GM23338 (cell line): ENCODE results near the gene WDR54. TPM values are rescaled to one million over a fixed set of nuclear protein-coding genes. Genes with fewer than 3 reads are reported as not detected.

Source experiments
- ATAC-seq: fragments of 200-7000 bp; cut with Tn5 transposase; 3 replicates; pipeline ENCODE4 v1.9.1; 2020
- DNase-seq: peaks from one replicate; pipeline ENCODE4 v3.0.0-alpha.2; 2015; ENCODE audit warnings: low spot score
- H2AFZ ChIP-seq: fragments of 200-600 bp; sonication (generic); 2 replicates; pipeline ENCODE4 v1.8.0; 2016; ENCODE audit warnings: antibody characterized with exemption, mild to moderate bottlenecking, moderate library complexity
- H3F3A ChIP-seq: fragments of 200-600 bp; sonication (generic); replicated peaks from 2 replicates; pipeline ENCODE4 v1.8.0; 2017; ENCODE audit warnings: antibody characterized with exemption, mixed run types, low read depth
- H3K27ac ChIP-seq: fragments of 200-600 bp; sonication (generic); 2 replicates; pipeline ENCODE4 v1.6.1; 2016; ENCODE audit warnings: low read depth
- H3K27me3 ChIP-seq: fragments of 200-600 bp; sonication (generic); 2 replicates; pipeline ENCODE4 v1.8.0; 2016; ENCODE audit warnings: mild to moderate bottlenecking, mixed run types, moderate library complexity; ENCODE audit not compliant: insufficient read depth
- H3K36me3 ChIP-seq: fragments of 200-600 bp; sonication (generic); 2 replicates; pipeline ENCODE4 v1.8.0; 2016; ENCODE audit warnings: mild to moderate bottlenecking; ENCODE audit not compliant: insufficient read depth
- H3K4me1 ChIP-seq: fragments of 200-600 bp; sonication (generic); 2 replicates; pipeline ENCODE4 v1.8.0; 2016; ENCODE audit warnings: mild to moderate bottlenecking, moderate library complexity; ENCODE audit not compliant: insufficient read depth
- H3K4me2 ChIP-seq: fragments of 200-600 bp; sonication (generic); 2 replicates; pipeline ENCODE4 v1.7.1; 2017; ENCODE audit warnings: mixed run types
- H3K4me3 ChIP-seq: fragments of 200-600 bp; sonication (generic); 2 replicates; pipeline ENCODE4 v1.6.1; 2016; ENCODE audit warnings: mixed run types
- H3K79me2 ChIP-seq: fragments of 200-600 bp; sonication (generic); replicated peaks from 2 replicates; pipeline ENCODE4 v1.8.0; 2017; ENCODE audit warnings: mild to moderate bottlenecking; ENCODE audit not compliant: insufficient read depth
- H3K9me2 ChIP-seq: fragments of 200-600 bp; sonication (generic); 2 replicates; pipeline ENCODE4 v1.8.0; 2017; ENCODE audit not compliant: insufficient read depth
- H4K20me1 ChIP-seq: fragments of 200-600 bp; sonication (generic); replicated peaks from 2 replicates; pipeline ENCODE4 v1.8.0; 2017; ENCODE audit warnings: mild to moderate bottlenecking; ENCODE audit not compliant: insufficient read depth
- H3K27ac Mint-ChIP-seq: 2 replicates; pipeline ENCODE4 v1.8.0; 2020; ENCODE audit warnings: inconsistent platforms, mild to moderate bottlenecking, moderate library complexity, mixed read lengths
- H3K27me3 Mint-ChIP-seq: 3 replicates; pipeline ENCODE4 v1.8.0; 2022; ENCODE audit warnings: low read depth, mild to moderate bottlenecking, moderate library complexity, mixed read lengths, inconsistent platforms; ENCODE audit not compliant: insufficient read depth, poor library complexity
- H3K36me3 Mint-ChIP-seq: 3 replicates; pipeline ENCODE4 v1.8.0; 2021; ENCODE audit warnings: low read depth, mild to moderate bottlenecking, inconsistent platforms, moderate library complexity, mixed read lengths
- H3K4me1 Mint-ChIP-seq: 3 replicates; pipeline ENCODE4 v1.8.0; 2020; ENCODE audit warnings: mild to moderate bottlenecking, inconsistent platforms, mixed read lengths
- H3K4me3 Mint-ChIP-seq: 3 replicates; pipeline ENCODE4 v1.8.0; 2021; ENCODE audit warnings: moderate library complexity, mild to moderate bottlenecking, inconsistent platforms, mixed read lengths
- H3K9me3 Mint-ChIP-seq: 3 replicates; pipeline ENCODE4 v1.8.0; 2020; ENCODE audit warnings: moderate library complexity, mild to moderate bottlenecking, inconsistent platforms, mixed read lengths
- CREB1 ChIP-seq: fragments of 250-450 bp; sonication (Bioruptor Pico); IDR thresholded peaks from 2 replicates; pipeline ENCODE4 v1.5.0; 2020; ENCODE audit warnings: low read depth, mild to moderate bottlenecking, moderate library complexity
- POLR2AphosphoS5 ChIP-seq: IDR thresholded peaks from 2 replicates; pipeline ENCODE4 v1.6.1; 2016; ENCODE audit warnings: antibody characterized with exemption, low read depth
- ZNF114 ChIP-seq: fragments of 250-450 bp; sonication (Bioruptor Pico); IDR thresholded peaks from 2 replicates; pipeline ENCODE4 v1.5.0; 2020; ENCODE audit warnings: mild to moderate bottlenecking, moderate library complexity
- polyA plus RNA-seq: library from polyadenylated mRNA; unstranded; fragments of >200 nt; fragmentation: Nextera tagmentation; extraction: Ambion mirVana; gene quantifications from 2 replicates; pipeline ENCODE4 v1.2.1, GENCODE V29; 2016
- total RNA-seq: library from RNA; depleted of rRNA; stranded (reverse); fragments of >200 nt; shearing (Covaris generic); gene quantifications from 2 replicates; pipeline ENCODE4 v1.2.3, GENCODE V29; 2014
- TF ChIP-seq, protein P1 (sequence below): IDR thresholded peaks from 2 replicates; pipeline ENCODE4 v1.6.1; 2016; ENCODE audit warnings: antibody characterized with exemption
- TF ChIP-seq, protein P2 (sequence below): IDR thresholded peaks from one replicate; pipeline ENCODE4 v1.6.1; 2018; ENCODE audit warnings: antibody characterized with exemption; ENCODE audit not compliant: unreplicated experiment
- TF ChIP-seq, protein P3 (sequence below), 2 experiments: fragments of 200-600 bp in 1 of 2; sonication (generic) in 1 of 2; conservative IDR thresholded peaks; 2 replicates each; pipeline versions ENCODE4 v1.5.1 to v1.6.1; 2016 to 2017; ENCODE audit warnings: antibody characterized with exemption in 2 of 2, low read depth in 2 of 2, mild to moderate bottlenecking in 2 of 2, moderate library complexity in 1 of 2

The WDR54 gene
- total and polyA plus RNA-seq, 2 experiments from 2014 or later: 41.3 to 42.6 TPM

DNA sequence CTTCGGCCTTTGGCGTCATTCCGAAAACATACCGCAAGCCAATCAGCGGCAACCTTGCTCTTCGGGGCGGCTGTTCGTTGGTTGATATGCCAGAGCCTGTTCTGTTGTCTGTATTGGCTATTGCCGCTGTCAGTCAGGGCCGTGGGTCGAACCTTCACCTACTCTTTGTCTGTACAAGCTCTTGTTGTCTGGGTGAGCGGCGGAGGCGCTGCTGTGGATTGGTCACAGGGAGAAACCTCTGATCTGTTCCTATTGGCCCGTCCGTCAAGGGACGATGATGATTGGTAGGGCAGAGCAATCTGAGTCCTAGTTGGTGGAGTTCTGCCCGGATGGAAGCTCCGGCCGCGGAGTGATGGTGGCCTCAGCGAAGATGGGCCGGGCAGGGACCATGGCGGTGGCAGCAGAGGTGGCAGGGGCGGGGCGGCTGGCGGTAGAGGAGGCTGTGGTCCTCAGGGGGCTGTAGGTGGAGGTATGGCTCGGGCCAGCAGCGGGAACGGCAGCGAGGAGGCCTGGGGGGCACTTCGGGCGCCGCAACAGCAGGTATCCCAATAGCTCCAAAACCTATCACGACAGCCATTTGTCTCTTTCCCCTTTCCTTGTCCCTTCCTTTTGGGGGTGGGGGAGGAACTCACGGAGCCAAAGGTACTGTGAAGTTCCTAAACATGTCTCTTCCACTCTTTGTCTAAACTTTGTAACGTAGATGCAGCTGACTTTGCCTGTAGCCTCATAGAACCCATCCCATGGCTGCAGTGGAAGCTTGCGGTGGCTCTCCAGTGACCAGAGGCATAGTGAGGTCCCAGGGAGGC, 36.8 kb downstream of the WDR54 start, which contains the start of gene WBP1:
Gene WBP1, plus strand, starts transcription at position 307 of the 806 bp plus-strand sequence. Its CDS starts 165 bp downstream, at position 472.
- Histone ChIP-seq H4K20me1 (peaks cover 4% of the 10 kb centered on the region; the same call in 1 of the 2 replicates), H2AFZ (peak within 1 kb of the TSS; percentile 89), H3K36me3 (no peaks in the 10 kb centered on the region; the same call in 1 of the 2 replicates), H3K9me2 (no peaks in the 10 kb centered on the region), H3K4me1 (peaks cover 17% of the 10 kb centered on the region), H3K4me3 (peak within 1 kb of the TSS; percentile 99), H3F3A (peaks cover 14% of the 10 kb centered on the region; the same call in 1 of the 2 replicates), H3K79me2 (peaks cover 8% of the 10 kb centered on the region), H3K27ac (peak within 1 kb of the TSS; percentile 98), H3K4me2 (peak within 1 kb of the TSS; percentile 97), H3K27me3 (no peaks in the 10 kb centered on the region)
- no peaks in the 10 kb centered on the region; the same call in 1 of the 3 replicates for H3K9me3 Mint-ChIP-seq
- ATAC-seq (peak; percentile 87), DNase-seq (peak; percentile 100)
- peaks cover 24% of the 10 kb centered on the region for H3K27me3 Mint-ChIP-seq
- H3K27ac Mint-ChIP-seq: peak within 1 kb of the TSS; percentile 97
- peaks cover 17% of the 10 kb centered on the region for H3K36me3 Mint-ChIP-seq
- H3K4me1 Mint-ChIP-seq: peaks cover 32% of the 10 kb centered on the region
- H3K4me3 Mint-ChIP-seq: peak within 1 kb of the TSS; percentile 94
- TF ChIP-seq POLR2AphosphoS5 (peak; percentile 56), CREB1 (CRISPR knock-in tag) (peak; percentile 88), ZNF114 (peak; percentile 50; the same call in 1 of the 2 replicates)
- TF ChIP-seq, protein P1, sequence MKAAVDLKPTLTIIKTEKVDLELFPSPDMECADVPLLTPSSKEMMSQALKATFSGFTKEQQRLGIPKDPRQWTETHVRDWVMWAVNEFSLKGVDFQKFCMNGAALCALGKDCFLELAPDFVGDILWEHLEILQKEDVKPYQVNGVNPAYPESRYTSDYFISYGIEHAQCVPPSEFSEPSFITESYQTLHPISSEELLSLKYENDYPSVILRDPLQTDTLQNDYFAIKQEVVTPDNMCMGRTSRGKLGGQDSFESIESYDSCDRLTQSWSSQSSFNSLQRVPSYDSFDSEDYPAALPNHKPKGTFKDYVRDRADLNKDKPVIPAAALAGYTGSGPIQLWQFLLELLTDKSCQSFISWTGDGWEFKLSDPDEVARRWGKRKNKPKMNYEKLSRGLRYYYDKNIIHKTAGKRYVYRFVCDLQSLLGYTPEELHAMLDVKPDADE: 0 out of 2 replicates have a peak, but pooled peaks have one; percentile 20
- TF ChIP-seq, protein P2, sequence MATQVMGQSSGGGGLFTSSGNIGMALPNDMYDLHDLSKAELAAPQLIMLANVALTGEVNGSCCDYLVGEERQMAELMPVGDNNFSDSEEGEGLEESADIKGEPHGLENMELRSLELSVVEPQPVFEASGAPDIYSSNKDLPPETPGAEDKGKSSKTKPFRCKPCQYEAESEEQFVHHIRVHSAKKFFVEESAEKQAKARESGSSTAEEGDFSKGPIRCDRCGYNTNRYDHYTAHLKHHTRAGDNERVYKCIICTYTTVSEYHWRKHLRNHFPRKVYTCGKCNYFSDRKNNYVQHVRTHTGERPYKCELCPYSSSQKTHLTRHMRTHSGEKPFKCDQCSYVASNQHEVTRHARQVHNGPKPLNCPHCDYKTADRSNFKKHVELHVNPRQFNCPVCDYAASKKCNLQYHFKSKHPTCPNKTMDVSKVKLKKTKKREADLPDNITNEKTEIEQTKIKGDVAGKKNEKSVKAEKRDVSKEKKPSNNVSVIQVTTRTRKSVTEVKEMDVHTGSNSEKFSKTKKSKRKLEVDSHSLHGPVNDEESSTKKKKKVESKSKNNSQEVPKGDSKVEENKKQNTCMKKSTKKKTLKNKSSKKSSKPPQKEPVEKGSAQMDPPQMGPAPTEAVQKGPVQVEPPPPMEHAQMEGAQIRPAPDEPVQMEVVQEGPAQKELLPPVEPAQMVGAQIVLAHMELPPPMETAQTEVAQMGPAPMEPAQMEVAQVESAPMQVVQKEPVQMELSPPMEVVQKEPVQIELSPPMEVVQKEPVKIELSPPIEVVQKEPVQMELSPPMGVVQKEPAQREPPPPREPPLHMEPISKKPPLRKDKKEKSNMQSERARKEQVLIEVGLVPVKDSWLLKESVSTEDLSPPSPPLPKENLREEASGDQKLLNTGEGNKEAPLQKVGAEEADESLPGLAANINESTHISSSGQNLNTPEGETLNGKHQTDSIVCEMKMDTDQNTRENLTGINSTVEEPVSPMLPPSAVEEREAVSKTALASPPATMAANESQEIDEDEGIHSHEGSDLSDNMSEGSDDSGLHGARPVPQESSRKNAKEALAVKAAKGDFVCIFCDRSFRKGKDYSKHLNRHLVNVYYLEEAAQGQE: no peak
- TF ChIP-seq, protein P3, sequence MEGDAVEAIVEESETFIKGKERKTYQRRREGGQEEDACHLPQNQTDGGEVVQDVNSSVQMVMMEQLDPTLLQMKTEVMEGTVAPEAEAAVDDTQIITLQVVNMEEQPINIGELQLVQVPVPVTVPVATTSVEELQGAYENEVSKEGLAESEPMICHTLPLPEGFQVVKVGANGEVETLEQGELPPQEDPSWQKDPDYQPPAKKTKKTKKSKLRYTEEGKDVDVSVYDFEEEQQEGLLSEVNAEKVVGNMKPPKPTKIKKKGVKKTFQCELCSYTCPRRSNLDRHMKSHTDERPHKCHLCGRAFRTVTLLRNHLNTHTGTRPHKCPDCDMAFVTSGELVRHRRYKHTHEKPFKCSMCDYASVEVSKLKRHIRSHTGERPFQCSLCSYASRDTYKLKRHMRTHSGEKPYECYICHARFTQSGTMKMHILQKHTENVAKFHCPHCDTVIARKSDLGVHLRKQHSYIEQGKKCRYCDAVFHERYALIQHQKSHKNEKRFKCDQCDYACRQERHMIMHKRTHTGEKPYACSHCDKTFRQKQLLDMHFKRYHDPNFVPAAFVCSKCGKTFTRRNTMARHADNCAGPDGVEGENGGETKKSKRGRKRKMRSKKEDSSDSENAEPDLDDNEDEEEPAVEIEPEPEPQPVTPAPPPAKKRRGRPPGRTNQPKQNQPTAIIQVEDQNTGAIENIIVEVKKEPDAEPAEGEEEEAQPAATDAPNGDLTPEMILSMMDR (conservative IDR thresholded peaks at IDR 0.05; ENCODE audit: low read depth in 2 of 2): no peak
